IPS DF 4.7 (cell line): ENCODE results near the gene C16orf82.
"Not testable (repeated sequence)": the region's sequence is repeated elsewhere in the genome, so short reads cannot be mapped to it uniquely, and the experiment has no call there.

Experiments
- DNase-seq: peaks from one replicate; pipeline ENCODE4 v3.0.0-alpha.2; 2013; ENCODE audit warnings: low spot score; ENCODE audit errors: extremely low read depth

Gene C16orf82

DNA sequence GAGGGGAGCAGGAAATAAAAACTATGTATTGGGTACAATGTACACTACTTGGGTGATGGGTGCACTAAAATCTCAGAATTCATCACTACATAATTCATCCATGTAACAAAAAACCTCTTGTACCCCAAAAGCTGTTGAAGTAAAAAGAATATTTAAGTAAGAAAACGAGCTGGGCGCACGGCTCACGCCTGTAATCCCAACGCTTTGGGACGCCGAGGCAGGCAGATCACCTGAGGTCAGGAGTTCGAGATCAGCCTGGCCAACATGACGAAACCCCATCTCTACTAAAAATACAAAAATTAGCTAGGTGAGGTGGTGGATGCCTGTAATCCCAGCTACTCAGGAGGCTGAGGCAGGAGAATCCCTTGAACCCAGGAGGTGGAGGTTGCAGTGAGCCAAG is 19.3 kb downstream of the C16orf82 start:
- DNase-seq: not testable (repeated sequence)

DNA sequence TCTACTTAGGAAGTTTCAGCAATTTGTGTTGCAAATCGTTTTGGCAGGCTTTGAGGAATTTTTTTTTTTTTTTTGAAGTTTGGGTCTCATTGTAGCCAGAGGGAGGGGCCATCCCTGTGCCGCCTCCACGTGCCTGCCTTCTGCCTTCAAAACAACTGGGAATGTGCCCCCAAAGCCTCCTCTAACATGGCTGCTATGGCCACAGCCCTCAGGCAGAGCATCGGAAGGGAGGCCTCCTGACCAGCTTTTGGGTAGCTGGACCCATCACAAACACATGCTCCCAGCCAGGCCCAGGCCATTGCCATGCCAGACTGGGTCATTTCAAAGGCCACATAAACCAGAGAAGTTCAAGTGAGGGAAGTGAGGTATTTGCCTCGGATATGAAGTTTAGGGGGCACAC is 21.5 kb downstream of the C16orf82 start:
- no peak for DNase-seq

DNA sequence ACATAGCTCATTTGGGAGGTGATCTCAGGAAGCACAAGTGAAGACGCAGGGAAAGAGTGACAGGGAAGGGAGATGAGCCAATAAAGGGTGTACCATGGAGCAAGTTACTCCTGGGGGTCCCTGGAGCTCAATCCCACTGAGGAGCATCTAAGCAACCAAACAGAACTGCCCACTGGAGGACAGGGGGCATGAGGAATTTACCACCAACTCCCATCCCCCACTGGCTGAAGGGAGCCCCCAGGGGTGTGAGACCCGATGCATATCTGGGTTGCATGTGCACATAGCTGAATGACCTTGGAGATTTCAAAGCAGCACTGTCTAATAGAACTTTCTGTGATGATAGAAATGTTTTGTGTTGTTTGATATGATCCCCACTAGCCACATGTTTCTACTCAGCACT is 29.6 kb downstream of the C16orf82 start:
- DNase-seq: no peak

DNA sequence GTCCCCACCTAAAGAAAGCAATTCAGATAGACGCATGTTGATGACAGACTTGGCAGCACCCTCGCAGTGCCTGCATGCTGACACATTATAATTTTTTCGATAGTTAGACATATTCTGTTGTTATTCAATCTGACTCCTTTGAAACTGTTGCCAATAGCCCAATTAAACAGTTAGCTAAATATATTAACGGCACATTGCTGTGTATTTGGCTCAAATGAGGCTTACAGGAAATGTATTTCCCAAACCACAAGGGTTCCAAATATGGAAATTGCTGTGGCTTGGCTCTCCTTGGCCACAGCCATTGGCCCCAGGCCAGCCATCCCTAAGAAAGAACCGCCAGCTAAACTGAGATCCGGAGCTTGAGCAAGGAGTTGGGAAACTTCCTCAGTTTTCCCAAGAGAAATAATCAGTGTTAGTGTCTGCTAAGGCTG is 31.1 kb downstream of the C16orf82 start:
- no peak for DNase-seq

DNA sequence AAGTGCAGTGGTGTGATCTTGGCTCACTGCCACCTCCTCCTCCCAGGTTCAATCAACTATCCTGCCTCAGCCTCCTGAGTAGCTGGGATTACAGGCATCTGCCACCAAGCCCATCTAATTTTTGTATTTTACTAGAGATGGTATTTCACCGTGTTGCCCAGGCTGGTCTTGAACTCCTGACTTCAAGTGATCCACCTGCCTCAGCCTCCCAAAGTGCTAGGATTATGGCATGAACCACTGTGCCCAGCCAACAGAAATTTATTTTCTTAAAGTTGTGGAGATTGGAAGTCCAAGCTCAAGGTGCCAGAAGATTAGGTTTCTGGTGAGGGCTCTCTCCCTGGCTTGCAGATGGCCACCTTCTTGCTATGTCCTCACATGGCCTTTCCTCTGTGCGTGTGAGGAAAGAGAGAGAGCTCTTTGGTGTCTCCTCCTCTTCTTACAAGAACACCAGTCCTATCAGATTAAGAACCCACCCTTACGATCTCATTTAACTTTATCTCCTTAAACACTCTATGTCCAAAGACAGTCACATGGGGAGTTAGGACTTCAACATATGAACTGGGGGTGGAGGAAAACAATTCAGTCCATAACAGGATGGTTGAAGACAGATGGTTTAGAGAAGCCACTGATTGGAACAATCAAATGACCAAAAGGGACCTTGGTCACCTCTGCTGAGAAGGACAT is 31.8 kb downstream of the C16orf82 start:
- no peak for DNase-seq

DNA sequence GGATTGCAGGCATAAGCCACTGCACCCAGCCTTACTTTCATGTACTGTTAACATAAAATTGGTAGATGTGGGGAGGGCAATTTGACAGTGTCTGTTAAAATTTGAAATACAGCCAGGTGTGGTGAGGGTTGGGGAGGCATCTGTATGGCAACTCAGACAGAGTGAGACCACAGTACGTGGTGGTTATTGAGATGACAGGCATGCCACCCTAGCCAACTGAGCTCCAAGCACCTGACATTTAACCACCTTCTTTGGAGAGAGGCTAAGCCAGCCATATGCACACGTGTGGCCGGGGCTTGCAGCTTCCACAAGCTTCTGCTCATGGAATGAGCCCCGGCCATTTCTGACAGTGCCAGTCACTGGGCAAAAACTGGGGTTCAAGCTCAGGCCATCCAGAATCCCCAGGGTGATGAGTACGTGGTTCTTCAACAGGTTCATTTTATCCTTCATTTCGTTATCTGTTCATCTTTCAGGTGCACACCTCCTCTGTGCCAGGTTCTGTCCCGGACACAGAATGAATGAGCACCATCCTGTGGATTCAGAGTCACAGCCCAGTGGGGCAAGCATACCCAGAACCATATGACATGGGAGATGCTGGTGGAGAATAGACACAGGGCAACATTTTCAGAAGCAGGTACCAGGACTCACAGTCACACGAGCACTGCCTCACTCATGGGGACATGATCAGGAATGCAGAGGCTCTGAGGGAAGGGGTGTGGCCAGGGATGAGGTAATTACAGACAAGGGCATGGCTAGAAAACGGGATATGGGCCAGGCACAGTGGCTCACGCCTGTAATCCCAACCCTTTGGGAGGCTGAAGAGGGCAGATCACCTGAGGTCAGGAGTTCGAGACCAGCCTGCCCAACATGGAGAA is 36.2 kb downstream of the C16orf82 start:
- no peak for DNase-seq

DNA sequence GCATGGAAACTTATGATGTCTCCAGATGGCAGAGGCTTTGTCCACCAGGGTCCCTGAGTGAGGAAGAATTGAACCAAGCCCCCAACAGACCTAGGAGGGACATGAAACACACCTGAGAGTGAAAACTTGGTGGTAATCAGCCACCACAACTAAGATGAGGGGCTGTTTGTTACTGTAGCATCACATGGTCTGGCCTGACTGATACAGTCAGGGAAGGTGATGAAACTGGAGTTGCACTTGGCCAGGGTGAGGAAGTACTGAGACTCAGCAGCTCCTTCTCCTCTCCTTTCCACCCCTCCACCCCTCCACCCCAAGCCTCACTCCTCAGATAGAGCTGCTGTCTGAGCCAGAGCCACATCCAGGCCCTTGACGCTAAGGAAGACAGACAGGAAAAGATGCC is 37.2 kb downstream of the C16orf82 start:
- DNase-seq: no peak

DNA sequence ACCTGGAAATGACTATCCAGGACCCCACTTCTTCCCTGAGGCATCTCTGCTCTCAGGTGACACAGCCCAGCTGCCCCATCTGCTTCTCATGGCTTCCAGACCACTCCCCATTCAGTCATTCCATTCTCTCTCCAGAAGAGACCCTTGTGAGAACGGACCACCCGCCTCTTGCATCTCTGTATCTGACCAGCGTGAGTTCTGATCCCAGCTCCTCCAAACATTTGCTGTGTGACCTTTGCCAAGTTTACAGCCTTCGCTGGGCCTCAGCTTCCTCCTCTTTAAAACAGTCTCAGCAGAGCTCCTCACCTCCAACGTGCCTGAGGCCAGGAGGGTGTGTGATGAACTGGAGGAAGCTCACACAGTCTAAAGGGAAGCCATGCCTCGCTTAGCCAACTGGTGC is 39.6 kb downstream of the C16orf82 start:
- no peak for DNase-seq

DNA sequence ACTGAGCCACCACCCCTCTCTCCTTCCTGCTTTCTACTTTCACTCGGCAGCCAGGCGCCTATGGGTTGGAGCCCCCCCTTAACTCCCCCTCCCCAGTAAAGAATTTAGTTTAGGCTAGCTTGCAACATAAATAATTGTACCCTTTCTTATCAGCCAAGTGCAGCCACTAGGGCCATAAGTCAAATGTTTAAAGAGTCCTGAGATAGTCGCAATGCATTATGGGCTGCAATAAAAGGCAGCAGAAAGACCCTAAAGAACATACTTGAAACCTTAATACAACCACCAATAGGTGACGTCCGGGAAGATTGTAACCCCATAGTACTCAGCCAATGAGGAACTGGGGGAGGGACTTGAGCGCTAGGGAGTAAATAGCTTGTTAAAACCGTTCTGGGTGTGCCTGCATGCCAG is 40.5 kb downstream of the C16orf82 start:
- no peak for DNase-seq

DNA sequence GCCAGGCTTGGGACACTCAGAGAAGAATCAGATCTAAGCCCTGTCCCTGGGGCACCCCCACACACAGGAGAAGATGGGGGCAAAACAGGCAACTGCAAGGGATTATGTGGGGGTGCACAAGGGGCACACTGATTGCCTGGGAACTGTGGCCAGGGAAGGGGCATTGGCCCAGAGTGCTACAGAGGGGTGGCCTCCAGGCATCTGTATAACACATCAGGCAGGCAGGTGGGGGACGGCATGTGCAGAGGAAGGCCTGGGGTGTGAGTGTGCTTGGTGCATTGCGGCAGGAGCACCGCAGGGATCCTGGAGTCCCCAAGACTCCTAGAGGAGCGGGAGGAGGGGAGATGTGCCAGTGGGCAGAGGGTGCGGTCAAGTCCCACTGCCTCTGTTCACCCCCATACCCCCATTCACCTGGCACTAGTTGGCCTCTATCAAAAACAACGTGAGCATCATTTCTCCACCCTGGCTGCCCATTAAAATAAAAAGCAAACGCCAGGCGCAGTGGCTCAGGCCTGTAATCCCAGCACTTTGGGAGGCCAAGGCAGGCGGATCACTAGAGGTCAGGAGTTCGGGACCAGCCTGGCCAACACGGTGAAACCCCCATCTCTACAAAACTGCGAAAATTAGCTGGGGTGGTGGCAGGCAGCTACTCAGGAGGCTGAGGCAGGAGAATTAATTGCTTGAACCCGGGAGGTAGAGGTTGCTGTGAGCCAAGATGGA is 41.5 kb downstream of the C16orf82 start:
- no peak for DNase-seq

DNA sequence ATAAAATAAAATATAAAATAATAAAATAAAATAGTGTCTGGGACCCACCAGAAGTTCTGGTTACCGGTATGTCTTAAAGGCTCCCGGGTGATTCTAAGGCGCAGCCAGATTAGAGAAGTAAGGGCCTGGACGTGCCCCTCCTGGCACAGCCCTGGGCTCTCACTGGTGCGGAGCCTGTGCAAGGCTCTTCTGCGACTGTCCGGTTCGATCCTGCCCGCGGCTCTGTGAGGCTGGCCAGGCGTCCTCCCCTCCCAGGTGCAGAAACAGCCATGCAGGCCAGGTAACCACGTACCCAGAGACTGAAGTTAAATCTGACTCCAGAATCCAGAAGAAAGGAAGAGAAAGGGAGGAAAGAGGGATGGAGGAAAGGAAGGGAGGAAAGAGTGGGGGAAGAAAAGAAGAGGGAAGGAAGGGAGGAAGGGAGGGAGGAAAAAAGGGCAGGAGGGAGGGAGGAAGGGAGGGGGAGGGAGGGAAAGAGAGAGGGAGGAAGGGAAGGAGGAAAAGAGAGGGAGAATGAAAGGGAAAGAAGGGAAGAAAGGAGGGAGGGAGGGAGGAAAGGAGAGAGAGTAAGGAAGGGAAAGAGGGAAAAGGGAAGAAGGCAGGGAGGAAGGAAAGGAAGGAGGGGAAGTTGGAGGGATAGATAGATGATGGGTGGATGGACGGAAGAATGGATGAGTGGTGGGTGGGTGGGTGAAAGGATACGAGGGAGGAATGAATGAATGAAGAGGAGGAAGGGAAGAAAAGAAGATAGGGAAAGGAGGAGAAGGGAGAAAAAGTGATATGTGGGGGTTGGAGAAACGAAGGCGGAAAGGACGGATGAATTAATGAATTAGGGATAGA is 42.3 kb downstream of the C16orf82 start:
- DNase-seq: no peak

DNA sequence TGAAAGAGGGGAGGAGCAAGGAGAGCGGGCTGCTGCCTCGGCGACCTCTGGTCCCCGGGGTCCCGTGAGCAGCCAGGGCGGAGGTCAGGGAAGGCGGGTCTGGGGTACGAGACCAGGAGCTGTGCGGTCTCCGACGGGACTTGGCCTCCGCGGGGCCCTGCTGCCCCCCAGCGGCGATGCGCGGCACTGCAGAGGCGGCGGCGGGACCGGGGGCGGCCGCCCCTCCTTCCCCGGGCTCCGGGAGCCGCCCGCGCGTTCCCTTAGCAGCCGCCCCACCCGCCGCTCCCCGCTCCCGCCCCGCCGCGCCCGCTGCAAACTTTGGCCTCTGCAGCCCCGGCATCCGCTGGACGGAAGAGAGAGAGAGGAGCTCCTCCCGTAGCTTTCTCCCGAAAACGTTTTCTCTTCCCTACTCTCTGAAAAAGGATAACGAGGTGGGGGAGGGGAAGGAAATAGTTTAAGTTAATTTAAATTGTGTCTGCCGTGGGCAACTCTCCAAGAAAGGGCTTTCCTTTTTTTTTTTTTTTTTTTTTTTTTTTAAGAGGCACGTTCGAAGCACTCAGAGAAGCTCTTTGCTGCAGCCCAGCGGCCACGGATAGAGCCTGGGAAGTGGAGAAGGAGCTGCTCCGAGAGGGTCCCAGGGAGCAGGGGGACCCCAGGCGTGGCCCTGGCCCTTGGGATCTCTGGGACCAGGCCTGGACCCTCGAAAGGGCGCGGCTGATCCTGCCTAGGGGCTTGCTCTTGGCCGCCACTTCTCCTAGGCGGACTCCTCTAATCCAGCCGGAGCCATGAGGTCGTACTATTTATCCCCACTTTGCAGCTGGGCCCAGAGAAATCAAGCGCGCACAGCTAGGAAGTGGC is 43.2 kb downstream of the C16orf82 start:
- DNase-seq: no peak

DNA sequence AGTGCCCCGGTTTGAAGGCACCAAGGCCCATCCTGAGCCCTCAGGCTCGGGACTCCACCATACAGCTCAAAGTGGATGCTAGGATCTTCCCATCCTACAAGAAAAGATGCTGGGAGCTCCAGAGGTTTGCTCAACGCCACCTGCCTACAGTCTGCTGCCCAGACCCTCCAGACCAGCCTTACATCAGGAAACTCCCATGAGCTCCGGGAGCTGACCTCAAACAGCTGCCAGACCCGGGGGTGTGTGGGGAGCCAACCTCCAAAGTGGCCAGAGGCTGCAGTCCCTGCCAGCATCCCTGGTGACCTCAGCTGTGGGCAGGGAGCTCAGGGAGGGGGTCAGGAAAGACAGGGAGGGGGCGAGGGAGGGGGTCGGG is 43.8 kb downstream of the C16orf82 start:
- no peak for DNase-seq

DNA sequence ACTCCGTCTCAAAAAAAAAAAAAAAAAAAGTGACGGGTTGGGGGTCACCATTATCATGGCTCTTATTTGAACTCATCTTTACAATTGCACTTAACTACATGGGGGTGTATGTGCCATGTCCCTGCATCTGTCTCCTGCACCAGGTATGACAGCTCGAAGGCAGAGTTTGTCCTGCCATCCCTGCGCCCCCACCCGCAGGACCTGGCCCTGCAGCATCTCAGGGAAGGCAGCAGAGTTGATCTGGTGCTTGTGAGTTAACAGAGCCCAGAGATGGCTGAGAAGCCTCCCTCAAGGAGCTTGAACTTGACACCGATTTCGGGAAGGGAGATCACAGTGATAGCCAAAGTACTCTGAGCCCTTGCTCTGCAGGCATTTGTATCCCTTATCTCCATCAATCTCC is 44.8 kb downstream of the C16orf82 start:
- DNase-seq: no peak

DNA sequence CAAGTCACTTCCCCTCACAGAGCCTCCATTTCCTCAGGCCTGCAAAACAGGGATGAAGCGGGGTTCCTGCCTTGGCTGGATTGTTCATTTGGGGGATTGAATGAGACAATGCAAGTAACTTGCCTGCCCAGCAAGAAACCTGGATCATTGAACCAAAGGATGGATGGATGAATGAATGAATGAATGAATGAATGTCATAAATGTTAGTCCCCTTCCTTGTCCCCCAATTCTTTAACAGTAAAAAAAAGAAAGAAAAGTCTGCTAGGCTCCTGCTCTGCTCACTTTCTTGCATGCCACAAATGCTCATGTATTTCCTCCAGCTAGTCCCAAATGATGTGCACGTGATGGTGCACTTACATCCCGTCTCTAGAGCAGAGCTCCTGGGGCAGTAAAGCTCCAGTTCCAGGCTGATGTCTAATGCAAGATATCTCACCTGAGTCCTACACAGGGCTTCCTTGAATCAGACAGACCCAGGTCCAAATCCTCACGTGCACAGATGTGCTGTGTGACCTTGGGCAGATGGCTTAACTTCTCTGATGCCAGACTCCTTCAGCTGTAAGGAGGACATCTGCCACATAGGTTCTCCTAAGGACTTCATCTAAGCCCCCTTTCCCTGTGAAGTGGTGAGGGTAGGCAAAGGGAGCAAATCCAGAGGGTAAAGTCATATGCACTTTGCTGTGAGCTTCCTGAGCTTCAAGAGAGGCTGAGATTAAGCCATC is 45.5 kb downstream of the C16orf82 start:
- no peak for DNase-seq

DNA sequence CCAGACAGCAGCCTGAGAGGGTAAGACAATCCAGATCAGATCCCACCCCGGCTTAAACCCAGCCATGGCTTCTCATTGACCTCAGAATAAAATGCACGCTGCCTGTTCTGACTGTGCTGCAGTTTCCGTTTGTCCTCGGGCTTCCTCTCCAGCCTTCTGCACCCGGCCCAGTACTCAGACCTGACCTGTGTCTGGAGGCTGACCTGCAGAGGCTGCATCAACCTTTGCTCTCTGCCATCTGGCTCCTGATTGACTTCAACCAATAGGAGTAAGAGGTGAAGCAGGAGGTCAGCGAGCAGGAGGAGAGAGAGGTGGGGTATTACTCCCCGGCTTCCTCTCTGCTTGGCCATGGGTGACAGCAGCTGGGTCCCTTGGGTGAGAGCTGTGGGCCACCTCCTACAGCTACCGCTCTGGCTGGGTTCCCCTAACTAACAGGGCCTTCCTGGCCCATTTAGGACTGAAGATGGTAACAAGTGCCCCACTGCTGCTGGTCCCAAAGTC is 46.7 kb downstream of the C16orf82 start:
- no peak for DNase-seq

DNA sequence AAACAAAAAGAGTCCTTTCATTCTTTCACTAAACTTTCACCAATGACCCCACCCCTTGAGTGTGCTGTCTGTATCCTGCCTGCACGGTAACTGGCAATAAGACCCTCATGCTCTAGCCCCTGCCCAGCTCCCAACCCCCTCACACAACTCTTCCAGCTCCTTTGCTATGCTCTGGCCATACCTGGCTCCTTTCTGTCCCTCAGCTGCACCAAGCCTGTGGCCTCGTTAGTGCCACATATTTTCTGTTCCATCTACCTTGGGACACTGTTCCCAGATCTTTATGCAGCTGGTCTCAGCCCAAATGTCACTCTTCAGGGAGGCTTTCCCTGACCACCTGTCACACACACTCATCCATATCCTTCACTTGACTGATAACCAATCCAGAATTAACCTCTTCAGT is 47.3 kb downstream of the C16orf82 start:
- DNase-seq: no peak

DNA sequence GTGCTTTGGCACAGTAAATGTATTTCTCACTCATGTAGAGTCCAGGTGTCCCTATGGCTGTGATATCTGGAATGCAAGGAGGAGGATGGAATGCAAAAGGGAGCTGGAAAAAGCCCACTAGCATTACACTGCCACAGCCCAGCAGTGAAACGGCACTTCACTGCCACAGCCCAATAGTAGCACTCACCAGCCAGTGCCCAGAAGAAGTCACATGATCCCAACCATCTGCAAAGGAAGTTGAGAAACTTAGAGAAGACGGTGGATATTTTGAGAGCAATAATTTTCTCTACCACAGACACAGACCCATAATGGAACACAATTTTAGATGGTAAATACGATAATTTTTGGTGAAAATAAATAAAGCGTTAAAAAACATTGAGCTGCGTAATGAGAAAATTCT is 51.8 kb downstream of the C16orf82 start:
- DNase-seq: no peak
